ENCODE results near the gene GOPC.

DNA sequence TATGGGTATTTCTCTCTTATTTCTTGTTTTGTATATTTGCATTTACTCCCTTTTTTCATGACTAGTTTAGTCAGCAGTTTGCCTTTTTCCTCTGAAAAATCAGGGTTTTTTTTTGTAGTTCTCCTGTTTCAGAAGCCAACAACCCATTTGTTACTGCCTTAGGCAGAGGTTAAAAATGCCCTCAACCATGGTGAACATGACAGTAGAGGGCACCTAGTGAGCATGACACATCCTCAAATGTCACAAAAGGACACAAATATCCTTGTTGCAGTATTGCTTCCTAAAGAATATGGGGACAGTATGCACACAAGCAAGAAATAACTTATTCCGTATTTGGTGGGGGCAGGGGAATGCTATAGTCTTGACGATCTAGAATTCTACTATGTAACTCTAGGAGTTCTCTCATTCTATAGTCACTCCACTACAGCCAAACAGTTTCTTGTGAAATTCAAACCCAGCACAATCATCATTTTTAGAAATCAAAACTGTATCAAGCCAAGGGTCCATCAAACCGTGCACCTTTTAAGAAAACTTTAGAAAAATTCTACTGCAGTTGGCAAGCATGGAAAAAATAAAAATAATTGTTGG is 47.0 kb downstream of the GOPC start:
- TF ChIP-seq, protein P1, sequence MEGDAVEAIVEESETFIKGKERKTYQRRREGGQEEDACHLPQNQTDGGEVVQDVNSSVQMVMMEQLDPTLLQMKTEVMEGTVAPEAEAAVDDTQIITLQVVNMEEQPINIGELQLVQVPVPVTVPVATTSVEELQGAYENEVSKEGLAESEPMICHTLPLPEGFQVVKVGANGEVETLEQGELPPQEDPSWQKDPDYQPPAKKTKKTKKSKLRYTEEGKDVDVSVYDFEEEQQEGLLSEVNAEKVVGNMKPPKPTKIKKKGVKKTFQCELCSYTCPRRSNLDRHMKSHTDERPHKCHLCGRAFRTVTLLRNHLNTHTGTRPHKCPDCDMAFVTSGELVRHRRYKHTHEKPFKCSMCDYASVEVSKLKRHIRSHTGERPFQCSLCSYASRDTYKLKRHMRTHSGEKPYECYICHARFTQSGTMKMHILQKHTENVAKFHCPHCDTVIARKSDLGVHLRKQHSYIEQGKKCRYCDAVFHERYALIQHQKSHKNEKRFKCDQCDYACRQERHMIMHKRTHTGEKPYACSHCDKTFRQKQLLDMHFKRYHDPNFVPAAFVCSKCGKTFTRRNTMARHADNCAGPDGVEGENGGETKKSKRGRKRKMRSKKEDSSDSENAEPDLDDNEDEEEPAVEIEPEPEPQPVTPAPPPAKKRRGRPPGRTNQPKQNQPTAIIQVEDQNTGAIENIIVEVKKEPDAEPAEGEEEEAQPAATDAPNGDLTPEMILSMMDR (IDR thresholded peaks at IDR 0.05): no peak
- no peak for TF ChIP-seq POLR2A (IDR thresholded peaks at IDR 0.05)
